Activated naive CD4-positive, alpha-beta T cell treated with Interleukin-2 at 50 U/mL for 16 hours (primary cell): ENCODE data around the gene PPM1N.

Experiments
- DNase-seq: peaks from one replicate; pipeline ENCODE4 v3.0.0-alpha.2; 2020

The PPM1N gene

DNA sequence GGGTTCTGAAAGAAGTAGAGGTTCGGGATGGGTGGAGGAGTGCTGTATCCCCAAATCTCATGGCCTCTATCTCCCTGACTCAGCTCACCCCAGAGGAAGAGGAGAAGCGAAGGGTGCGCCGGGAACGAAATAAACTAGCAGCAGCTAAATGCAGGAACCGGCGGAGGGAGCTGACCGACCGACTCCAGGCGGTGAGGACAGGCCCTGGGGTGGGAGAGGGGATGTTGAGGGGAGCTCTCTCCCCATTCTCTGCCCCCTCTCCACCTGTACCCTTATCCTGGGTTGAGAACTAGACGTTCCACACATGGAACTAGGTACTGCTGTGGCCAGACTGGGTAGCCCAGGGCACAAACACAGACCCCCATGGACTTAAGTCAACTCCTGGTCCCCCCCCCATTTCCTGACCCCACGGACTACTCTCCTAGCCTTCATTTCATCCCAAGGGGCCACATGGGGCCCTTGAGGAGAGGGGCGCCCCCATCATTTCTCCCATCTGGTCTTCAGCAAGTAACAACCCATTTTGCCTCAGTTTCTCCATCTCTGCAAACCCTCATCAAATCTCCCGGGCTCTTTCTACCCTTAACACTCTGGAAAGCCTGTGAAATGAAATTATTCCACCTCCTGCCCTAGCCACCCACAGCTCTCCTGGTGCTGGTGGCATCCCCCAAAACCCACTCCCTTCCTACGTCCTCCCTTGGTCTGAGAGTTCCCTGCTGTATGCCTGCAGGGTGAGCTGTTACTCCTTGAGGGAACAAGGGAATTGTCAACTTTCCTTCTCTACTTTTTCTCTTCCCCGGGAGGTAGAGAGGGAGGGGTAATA lies 26.9 kb upstream of the PPM1N start:
- DNase-seq = no peak

DNA sequence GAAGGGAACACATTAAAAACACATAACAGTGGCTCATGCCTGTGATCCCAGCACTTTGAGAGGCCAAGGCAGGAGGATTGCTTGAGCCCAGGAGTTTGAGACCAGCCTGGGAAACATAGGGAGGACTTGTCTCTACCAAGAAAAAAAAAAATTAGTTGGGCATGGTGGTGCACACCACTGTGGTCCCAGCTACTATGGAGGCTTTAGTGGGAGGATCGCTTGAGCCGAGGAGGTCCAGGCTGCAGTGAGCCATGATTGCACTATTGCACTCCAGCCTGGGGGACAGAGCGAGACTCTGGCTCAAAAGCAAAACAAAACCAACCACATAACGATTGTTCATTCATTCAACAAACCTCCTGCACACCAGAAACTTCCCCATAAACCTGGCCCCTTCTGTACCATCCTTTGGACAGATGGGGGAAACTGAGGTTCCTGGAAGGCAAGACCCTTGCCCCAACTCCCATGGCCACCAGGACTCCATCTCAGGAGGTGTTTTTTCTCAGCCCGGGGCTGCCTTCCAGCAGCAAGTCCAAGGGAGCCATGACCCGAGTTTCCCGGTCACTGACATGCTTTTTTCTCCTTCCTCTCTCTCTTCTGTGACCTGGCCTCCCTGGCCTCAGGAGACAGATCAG lies 26.2 kb upstream of the PPM1N start:
- DNase-seq = no peak

DNA sequence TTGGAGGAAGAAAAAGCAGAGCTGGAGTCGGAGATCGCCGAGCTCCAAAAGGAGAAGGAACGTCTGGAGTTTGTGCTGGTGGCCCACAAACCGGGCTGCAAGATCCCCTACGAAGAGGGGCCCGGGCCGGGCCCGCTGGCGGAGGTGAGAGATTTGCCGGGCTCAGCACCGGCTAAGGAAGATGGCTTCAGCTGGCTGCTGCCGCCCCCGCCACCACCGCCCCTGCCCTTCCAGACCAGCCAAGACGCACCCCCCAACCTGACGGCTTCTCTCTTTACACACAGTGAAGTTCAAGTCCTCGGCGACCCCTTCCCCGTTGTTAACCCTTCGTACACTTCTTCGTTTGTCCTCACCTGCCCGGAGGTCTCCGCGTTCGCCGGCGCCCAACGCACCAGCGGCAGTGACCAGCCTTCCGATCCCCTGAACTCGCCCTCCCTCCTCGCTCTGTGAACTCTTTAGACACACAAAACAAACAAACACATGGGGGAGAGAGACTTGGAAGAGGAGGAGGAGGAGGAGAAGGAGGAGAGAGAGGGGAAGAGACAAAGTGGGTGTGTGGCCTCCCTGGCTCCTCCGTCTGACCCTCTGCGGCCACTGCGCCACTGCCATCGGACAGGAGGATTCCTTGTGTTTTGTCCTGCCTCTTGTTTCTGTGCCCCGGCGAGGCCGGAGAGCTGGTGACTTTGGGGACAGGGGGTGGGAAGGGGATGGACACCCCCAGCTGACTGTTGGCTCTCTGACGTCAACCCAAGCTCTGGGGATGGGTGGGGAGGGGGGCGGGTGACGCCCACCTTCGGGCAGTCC lies 25.5 kb upstream of the PPM1N start:
- peak; percentile 19 for DNase-seq

DNA sequence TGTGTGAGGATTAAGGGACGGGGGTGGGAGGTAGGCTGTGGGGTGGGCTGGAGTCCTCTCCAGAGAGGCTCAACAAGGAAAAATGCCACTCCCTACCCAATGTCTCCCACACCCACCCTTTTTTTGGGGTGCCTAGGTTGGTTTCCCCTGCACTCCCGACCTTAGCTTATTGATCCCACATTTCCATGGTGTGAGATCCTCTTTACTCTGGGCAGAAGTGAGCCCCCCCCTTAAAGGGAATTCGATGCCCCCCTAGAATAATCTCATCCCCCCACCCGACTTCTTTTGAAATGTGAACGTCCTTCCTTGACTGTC lies 24.9 kb upstream of the PPM1N start:
- no peak for DNase-seq

DNA sequence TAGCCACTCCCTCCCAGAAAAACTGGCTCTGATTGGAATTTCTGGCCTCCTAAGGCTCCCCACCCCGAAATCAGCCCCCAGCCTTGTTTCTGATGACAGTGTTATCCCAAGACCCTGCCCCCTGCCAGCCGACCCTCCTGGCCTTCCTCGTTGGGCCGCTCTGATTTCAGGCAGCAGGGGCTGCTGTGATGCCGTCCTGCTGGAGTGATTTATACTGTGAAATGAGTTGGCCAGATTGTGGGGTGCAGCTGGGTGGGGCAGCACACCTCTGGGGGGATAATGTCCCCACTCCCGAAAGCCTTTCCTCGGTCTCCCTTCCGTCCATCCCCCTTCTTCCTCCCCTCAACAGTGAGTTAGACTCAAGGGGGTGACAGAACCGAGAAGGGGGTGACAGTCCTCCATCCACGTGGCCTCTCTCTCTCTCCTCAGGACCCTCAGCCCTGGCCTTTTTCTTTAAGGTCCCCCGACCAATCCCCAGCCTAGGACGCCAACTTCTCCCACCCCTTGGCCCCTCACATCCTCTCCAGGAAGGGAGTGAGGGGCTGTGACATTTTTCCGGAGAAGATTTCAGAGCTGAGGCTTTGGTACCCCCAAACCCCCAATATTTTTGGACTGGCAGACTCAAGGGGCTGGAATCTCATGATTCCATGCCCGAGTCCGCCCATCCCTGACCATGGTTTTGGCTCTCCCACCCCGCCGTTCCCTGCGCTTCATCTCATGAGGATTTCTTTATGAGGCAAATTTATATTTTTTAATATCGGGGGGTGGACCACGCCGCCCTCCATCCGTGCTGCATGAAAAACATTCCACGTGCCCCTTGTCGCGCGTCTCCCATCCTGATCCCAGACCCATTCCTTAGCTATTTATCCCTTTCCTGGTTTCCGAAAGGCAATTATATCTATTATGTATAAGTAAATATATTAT lies 24.3 kb upstream of the PPM1N start:
- no peak for DNase-seq

DNA sequence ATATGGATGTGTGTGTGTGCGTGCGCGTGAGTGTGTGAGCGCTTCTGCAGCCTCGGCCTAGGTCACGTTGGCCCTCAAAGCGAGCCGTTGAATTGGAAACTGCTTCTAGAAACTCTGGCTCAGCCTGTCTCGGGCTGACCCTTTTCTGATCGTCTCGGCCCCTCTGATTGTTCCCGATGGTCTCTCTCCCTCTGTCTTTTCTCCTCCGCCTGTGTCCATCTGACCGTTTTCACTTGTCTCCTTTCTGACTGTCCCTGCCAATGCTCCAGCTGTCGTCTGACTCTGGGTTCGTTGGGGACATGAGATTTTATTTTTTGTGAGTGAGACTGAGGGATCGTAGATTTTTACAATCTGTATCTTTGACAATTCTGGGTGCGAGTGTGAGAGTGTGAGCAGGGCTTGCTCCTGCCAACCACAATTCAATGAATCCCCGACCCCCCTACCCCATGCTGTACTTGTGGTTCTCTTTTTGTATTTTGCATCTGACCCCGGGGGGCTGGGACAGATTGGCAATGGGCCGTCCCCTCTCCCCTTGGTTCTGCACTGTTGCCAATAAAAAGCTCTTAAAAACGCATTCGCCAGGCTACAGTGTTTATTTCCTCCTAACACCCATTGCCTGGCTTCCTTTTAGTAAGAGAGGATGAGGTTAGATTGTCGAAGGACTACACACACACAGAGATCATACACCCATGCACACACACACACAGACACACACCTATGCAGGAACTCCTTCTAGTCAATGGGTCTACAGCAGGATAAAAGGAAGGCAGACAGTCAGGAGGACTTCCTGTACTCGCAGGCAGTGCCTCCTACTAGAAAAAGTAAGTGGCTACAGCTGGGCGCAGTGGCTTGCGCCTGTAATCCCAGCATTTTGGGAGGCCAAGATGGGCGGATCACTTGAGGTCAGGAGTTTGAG lies 23.4 kb upstream of the PPM1N start:
- DNase-seq = peak; percentile 33

DNA sequence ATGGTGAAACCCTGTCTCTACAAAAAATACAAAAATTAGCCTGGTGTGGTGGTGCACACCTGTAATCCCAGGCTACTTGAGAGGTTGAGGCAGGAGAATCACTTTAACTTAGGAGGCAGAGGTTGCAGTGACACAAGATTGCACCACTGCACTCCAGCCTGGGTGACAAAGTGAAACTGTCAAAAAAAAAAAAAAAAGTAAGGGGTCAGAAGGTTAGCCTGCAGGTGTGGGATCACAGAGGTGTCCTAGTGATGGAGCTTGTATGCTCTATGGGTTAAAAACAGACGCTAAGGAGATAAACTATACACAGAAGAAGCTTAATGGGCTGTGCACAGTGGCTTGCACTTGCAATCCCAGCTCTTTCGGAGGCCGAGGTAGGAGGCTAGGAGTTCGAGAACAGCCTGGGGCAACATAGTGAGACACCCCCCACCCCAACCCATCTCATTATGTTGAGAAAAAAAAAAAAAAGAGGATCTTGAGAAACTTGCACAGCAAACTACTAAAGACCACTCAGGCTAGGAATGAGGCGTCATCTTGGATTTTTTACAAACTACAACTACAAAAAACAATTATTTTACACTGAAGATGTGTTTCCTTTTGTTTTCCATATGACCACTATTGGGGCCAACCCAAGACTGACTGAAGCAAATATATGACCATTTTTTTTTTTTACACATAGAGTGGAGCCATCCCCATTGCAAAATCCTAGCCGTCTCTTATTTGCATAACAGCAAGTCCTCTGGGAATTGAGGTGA lies 22.5 kb upstream of the PPM1N start:
- DNase-seq = no peak

DNA sequence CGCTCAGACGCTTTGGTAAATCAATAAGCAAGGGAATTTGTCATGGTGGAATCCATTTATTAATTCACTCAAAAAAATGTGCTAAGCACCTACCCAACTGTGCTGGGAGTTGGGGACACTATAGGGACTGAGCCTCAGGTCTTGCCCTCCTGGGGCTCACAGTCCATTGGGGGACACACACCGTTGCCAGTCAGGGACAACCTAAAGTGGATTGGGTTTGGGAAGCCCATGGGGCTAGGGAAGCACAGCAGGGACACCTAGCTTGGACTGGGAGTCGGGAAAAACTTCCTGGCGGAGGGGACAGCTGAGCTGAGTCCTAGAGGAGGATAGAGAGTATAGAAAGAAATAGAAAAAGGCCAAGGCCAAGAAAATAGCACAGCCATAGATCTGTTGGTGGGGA lies 21.9 kb upstream of the PPM1N start:
- no peak for DNase-seq

DNA sequence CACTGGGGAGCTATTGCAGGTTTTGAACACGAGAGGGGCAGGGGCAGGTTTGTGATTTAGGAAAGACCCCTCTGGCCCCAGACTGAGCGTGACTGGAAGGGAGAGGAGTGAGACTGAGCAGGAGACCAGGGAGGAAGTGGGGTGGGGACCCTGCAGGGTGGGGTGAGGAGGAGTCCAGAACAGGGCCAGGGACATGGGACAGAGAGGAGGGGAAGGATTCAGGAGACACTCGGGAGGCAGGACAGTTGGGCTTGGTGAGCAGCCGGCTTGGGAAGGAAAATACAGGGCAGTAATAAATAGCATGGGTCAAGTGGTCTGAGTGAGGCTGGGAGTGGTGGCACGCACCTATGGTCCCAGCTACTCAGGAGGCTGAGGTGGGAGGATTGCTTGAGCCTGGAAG lies 21.1 kb upstream of the PPM1N start:
- DNase-seq = no peak

DNA sequence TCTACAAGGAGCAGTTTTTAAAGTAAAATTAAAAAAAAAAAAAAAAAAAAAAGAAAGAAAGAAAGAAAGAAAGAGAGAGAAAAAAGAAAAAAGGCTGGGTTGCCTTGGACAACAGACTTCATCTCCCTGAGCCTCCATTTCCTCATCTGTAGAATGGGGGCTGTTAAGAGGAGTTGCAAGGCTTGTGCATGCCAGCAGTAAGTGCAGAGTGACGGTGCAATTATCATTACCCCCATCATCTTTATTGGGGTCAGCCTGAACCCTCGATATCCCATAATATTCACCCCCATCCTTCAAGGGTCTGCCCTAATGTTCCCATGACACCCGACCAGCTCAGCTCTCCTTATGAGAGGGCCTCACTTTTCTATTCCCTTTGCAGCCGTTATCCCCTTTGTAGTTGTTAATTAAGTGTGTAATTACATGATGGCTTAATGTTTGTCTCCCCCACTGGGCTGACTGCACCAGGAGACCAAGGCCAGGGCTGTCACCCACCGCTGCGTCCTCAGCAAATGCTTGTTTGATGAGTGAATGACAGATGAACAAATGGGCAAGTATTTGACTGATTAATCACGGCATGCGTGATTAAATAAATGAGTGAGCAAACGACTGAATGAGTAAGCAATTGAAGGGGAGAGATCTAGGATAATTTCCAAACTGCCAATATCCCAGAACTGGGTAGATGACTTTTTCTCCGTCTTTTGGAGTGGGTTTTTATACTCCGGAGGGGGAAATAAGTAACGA lies 20.4 kb upstream of the PPM1N start:
- DNase-seq = peak; percentile 46

DNA sequence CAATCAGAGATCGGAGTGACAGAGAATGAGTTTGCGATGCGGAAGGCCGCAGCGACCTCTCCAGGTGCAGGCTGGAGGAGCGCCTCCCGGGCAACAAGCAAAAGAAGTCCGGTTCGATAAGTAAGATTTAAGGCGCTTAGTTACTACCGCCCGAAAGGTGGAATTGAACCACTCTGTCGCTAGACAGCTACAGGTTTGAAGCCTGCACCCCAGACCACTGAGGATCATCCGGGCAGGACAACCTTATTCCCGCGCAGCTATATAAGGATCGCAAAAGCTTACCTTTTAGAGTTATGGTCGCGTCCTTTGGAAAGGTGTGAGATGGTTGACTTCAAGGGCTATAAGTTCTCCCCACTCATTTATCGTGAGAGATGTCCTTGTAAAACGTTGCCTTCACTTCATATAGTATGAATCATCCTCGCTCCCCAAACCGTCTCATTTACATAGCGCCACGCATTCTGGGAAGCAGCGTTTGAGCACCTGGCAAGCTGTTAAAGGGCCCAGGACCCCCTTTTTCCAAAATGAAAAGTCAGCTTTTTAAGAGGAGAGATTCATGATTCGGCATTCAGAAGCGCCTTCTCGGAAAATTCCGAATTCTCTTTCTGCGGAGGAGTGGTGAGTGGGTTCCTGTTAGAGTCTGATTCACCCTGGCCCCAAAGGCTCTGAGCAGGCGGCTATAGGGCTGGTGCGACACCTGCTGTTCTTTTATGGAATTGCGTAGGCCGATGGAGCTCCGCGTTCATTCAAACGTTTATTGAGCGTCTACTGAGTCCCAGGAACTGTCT lies 19.6 kb upstream of the PPM1N start:
- DNase-seq = peak; percentile 93

DNA sequence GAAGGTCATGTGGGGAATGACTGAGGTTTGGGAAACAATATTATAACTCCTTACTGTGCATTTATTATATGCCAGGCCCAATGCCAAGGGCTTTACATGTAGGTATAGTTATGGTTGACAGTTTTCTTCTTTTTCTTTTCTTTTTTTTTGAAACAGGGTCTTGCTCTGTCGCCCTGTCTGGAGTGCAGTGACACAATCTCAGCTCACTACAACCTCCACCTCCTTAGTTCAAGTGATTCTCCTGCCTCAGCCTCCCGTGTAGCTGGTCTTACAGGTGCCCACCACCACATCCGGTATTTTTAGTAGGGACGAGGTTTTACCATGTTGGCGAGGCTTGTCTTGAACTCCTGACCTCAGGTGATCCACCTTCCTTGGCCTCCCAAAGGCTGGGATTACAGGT lies 15.2 kb upstream of the PPM1N start:
- no peak for DNase-seq

DNA sequence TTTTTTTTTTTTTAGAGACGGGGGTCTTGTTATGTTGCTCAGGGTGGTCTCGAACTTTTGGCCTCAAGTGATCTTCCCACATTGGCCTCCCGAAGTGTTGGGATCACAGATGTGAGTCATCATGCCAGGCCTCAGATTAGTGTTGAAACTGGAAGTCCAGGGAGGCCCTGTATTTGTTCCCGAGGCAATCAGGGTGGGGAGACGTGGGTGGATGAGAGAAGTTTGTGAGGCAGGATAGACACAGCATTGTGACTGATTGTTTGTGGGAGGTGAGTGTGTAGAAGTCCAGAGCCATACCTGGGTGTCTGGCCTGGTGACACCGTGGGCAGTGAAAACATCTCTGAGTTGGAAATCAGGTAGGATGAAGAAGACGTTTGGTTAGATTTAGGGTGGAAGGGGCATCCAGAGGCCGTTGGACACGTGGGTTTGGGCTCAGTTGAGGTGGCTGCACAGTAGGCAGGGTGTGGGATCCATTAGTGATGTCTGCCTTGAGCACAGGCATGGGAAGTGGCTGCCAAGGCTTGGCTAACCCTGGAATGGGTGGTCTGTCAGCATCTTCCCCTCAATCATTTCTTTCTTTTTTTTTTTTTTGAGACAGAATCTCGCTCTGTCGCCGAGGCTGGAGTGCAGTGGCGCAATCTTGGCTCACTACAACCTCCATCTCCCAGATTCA lies 13.8 kb upstream of the PPM1N start:
- DNase-seq = no peak

DNA sequence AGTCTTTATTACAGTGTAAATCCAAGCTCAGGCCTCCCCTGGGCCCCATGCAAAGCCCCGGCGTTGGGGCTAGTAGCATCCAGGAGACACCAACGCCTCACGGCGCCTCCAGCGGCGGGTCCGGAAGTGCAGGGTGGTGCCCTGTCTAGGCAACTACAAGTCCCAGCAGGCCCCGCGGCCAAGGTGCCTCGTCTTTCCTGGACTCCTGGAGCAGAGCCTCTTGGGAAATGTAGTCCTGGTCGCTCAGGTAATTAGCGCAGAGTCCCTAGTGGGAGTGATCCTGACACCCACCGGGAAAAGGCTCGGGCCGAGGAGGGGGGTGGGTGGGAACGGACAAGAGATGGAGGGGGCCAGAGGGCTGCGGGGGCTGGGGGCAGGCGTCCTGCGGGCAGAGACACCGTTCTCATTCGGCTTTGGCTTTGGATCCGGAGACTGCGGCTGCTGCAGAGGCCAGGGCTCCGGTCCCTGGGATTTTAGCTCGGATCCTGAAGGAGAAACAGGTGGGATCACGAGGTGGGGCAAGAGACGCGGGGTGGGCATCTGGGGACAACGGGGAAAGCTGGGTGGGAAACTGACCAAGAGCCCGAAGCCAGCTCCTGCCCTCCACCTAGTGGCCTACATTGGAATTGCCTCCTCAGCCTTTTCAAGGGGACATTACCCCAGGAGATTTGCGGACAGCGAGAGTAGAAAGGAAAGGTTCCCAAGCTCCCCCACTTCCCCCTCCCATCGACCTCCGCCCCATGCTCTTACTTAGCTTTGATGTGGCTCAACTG lies 12.8 kb upstream of the PPM1N start:
- DNase-seq = peak; percentile 96

DNA sequence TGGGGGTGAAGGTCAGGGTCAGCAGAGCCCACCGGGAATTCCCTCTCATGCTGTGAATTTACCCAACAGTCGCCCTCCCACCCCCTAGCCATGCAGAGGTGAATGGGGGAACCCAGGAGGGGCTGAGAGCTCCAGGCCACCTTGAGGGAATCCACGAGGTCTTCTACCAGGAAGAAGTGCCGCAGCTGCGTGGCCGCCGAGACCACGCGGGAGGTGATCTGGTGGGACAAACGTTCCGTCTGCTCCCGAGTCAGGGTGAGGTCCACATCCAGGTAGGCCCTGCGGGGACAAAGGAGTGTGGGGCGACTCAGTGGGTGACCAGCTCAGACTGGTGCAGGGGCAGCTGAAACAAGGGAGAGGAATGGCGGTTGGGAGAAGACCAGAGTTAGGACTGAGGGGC lies 9.5 kb upstream of the PPM1N start:
- DNase-seq = no peak

DNA sequence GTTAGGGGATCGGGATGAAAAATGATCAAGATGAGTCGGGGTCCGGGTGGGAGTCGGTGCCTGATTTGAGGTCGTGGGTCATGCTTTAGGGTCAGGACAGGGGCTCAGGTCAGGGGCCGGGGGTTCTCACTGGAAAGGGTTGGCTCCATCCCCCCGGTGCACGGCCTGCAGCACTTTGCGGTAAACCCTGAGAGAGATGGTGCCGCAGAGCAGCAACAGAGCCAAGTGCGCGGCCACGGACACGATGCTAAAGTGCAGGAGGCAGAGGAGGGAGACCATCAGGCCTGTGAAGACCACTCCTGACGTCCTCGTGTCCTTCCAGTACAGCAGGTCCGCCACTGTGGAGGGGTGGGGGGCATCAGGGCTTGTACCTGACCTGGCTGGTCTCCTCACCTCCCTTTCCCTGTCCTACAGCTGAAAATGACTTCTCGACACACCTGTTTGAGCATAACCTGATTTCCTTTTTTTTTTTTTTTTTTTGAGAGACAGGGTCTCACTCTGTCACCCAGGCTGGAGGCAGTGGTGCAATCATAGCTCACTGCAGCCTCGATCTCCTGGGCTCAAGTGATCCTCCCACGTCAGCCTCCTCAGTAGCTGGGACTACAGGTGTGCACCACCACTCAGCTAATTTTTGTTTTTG lies 8.9 kb upstream of the PPM1N start:
- no peak for DNase-seq

DNA sequence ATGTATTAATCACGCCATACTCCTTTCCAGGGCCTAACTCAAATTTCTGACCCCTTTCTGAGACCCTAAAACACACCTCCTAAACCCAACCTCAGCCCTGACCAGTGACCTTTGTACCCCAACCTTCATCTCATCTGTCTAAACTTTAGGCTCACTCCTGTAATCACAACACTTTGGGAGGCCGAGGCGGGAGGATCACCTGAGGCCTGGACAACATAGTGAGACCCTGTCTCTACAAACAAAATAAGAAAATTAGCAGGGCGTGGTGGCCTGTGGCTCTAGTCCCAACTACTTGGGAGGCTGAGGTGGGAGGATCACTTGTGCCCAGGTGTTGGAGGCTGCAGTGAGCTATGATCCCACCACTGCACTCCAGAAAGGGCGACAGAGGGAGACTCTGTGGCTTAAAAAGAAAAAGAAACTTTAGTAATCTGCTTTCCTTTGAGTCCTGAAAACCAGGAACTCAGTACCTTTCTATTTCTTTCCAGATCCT lies 6.1 kb upstream of the PPM1N start:
- no peak for DNase-seq
